GM23338 (cell line): ENCODE measurements around the gene TCF12. TPM values are rescaled to one million over a fixed set of nuclear protein-coding genes. Genes with fewer than 3 reads are reported as not detected.

Experiments
- ATAC-seq: fragments of 200-7000 bp; cut with Tn5 transposase; 3 replicates; pipeline ENCODE4 v1.9.1; 2020
- DNase-seq: peaks from one replicate; pipeline ENCODE4 v3.0.0-alpha.2; 2015; ENCODE audit warnings: low spot score
- H2AFZ ChIP-seq: fragments of 200-600 bp; sonication (generic); 2 replicates; pipeline ENCODE4 v1.8.0; 2016; ENCODE audit warnings: antibody characterized with exemption, mild to moderate bottlenecking, moderate library complexity
- H3F3A ChIP-seq: fragments of 200-600 bp; sonication (generic); replicated peaks from 2 replicates; pipeline ENCODE4 v1.8.0; 2017; ENCODE audit warnings: antibody characterized with exemption, mixed run types, low read depth
- H3K27ac ChIP-seq: fragments of 200-600 bp; sonication (generic); 2 replicates; pipeline ENCODE4 v1.6.1; 2016; ENCODE audit warnings: low read depth
- H3K27me3 ChIP-seq: fragments of 200-600 bp; sonication (generic); 2 replicates; pipeline ENCODE4 v1.8.0; 2016; ENCODE audit warnings: mild to moderate bottlenecking, mixed run types, moderate library complexity; ENCODE audit not compliant: insufficient read depth
- H3K36me3 ChIP-seq: fragments of 200-600 bp; sonication (generic); 2 replicates; pipeline ENCODE4 v1.8.0; 2016; ENCODE audit warnings: mild to moderate bottlenecking; ENCODE audit not compliant: insufficient read depth
- H3K4me1 ChIP-seq: fragments of 200-600 bp; sonication (generic); 2 replicates; pipeline ENCODE4 v1.8.0; 2016; ENCODE audit warnings: mild to moderate bottlenecking, moderate library complexity; ENCODE audit not compliant: insufficient read depth
- H3K4me2 ChIP-seq: fragments of 200-600 bp; sonication (generic); 2 replicates; pipeline ENCODE4 v1.7.1; 2017; ENCODE audit warnings: mixed run types
- H3K4me3 ChIP-seq: fragments of 200-600 bp; sonication (generic); 2 replicates; pipeline ENCODE4 v1.6.1; 2016; ENCODE audit warnings: mixed run types
- H3K79me2 ChIP-seq: fragments of 200-600 bp; sonication (generic); replicated peaks from 2 replicates; pipeline ENCODE4 v1.8.0; 2017; ENCODE audit warnings: mild to moderate bottlenecking; ENCODE audit not compliant: insufficient read depth
- H3K9me2 ChIP-seq: fragments of 200-600 bp; sonication (generic); 2 replicates; pipeline ENCODE4 v1.8.0; 2017; ENCODE audit not compliant: insufficient read depth
- H4K20me1 ChIP-seq: fragments of 200-600 bp; sonication (generic); replicated peaks from 2 replicates; pipeline ENCODE4 v1.8.0; 2017; ENCODE audit warnings: mild to moderate bottlenecking; ENCODE audit not compliant: insufficient read depth
- H3K27ac Mint-ChIP-seq: 2 replicates; pipeline ENCODE4 v1.8.0; 2020; ENCODE audit warnings: inconsistent platforms, mild to moderate bottlenecking, moderate library complexity, mixed read lengths
- H3K27me3 Mint-ChIP-seq: 3 replicates; pipeline ENCODE4 v1.8.0; 2022; ENCODE audit warnings: low read depth, mild to moderate bottlenecking, moderate library complexity, mixed read lengths, inconsistent platforms; ENCODE audit not compliant: insufficient read depth, poor library complexity
- H3K36me3 Mint-ChIP-seq: 3 replicates; pipeline ENCODE4 v1.8.0; 2021; ENCODE audit warnings: low read depth, mild to moderate bottlenecking, inconsistent platforms, moderate library complexity, mixed read lengths
- H3K4me1 Mint-ChIP-seq: 3 replicates; pipeline ENCODE4 v1.8.0; 2020; ENCODE audit warnings: mild to moderate bottlenecking, inconsistent platforms, mixed read lengths
- H3K4me3 Mint-ChIP-seq: 3 replicates; pipeline ENCODE4 v1.8.0; 2021; ENCODE audit warnings: moderate library complexity, mild to moderate bottlenecking, inconsistent platforms, mixed read lengths
- H3K9me3 Mint-ChIP-seq: 3 replicates; pipeline ENCODE4 v1.8.0; 2020; ENCODE audit warnings: moderate library complexity, mild to moderate bottlenecking, inconsistent platforms, mixed read lengths
- CREB1 ChIP-seq: fragments of 250-450 bp; sonication (Bioruptor Pico); IDR thresholded peaks from 2 replicates; pipeline ENCODE4 v1.5.0; 2020; ENCODE audit warnings: low read depth, mild to moderate bottlenecking, moderate library complexity
- EZH2 ChIP-seq: fragments of 200-600 bp; sonication (generic); IDR thresholded peaks from one replicate; pipeline ENCODE4 v1.8.0; 2017; ENCODE audit warnings: antibody characterized with exemption, mild to moderate bottlenecking, low read depth; ENCODE audit not compliant: unreplicated experiment
- EZH2phosphoT487 ChIP-seq: fragments of 200-600 bp; sonication (generic); IDR thresholded peaks from one replicate; pipeline ENCODE4 v1.8.1; 2018; ENCODE audit warnings: antibody characterized with exemption; ENCODE audit not compliant: unreplicated experiment
- NANOG ChIP-seq: IDR thresholded peaks from 2 replicates; pipeline ENCODE4 v1.6.1; 2016; ENCODE audit warnings: antibody characterized with exemption, borderline replicate concordance
- POLR2AphosphoS5 ChIP-seq: IDR thresholded peaks from 2 replicates; pipeline ENCODE4 v1.6.1; 2016; ENCODE audit warnings: antibody characterized with exemption, low read depth
- polyA plus RNA-seq: library from polyadenylated mRNA; unstranded; fragments of >200 nt; fragmentation: Nextera tagmentation; extraction: Ambion mirVana; gene quantifications from 2 replicates; pipeline ENCODE4 v1.2.1, GENCODE V29; 2016
- total RNA-seq: library from RNA; depleted of rRNA; stranded (reverse); fragments of >200 nt; shearing (Covaris generic); gene quantifications from 2 replicates; pipeline ENCODE4 v1.2.3, GENCODE V29; 2014
- TF ChIP-seq, protein P1 (sequence below): fragments of 250-450 bp; sonication (Bioruptor Pico); IDR thresholded peaks from 2 replicates; pipeline ENCODE4 v1.5.0; 2020; ENCODE audit warnings: mild to moderate bottlenecking, moderate library complexity
- TF ChIP-seq, protein P2 (sequence below): IDR thresholded peaks from 2 replicates; pipeline ENCODE4 v1.6.1; 2016; ENCODE audit warnings: antibody characterized with exemption

TCF12 gene
- total and polyA plus RNA-seq, 2 experiments from 2014 or later = 27.6 to 104 TPM

GRCh38 chr15:57297163-57297593 lies 378.7 kb downstream of the TCF12 start (continued):
- TF ChIP-seq, protein P1, sequence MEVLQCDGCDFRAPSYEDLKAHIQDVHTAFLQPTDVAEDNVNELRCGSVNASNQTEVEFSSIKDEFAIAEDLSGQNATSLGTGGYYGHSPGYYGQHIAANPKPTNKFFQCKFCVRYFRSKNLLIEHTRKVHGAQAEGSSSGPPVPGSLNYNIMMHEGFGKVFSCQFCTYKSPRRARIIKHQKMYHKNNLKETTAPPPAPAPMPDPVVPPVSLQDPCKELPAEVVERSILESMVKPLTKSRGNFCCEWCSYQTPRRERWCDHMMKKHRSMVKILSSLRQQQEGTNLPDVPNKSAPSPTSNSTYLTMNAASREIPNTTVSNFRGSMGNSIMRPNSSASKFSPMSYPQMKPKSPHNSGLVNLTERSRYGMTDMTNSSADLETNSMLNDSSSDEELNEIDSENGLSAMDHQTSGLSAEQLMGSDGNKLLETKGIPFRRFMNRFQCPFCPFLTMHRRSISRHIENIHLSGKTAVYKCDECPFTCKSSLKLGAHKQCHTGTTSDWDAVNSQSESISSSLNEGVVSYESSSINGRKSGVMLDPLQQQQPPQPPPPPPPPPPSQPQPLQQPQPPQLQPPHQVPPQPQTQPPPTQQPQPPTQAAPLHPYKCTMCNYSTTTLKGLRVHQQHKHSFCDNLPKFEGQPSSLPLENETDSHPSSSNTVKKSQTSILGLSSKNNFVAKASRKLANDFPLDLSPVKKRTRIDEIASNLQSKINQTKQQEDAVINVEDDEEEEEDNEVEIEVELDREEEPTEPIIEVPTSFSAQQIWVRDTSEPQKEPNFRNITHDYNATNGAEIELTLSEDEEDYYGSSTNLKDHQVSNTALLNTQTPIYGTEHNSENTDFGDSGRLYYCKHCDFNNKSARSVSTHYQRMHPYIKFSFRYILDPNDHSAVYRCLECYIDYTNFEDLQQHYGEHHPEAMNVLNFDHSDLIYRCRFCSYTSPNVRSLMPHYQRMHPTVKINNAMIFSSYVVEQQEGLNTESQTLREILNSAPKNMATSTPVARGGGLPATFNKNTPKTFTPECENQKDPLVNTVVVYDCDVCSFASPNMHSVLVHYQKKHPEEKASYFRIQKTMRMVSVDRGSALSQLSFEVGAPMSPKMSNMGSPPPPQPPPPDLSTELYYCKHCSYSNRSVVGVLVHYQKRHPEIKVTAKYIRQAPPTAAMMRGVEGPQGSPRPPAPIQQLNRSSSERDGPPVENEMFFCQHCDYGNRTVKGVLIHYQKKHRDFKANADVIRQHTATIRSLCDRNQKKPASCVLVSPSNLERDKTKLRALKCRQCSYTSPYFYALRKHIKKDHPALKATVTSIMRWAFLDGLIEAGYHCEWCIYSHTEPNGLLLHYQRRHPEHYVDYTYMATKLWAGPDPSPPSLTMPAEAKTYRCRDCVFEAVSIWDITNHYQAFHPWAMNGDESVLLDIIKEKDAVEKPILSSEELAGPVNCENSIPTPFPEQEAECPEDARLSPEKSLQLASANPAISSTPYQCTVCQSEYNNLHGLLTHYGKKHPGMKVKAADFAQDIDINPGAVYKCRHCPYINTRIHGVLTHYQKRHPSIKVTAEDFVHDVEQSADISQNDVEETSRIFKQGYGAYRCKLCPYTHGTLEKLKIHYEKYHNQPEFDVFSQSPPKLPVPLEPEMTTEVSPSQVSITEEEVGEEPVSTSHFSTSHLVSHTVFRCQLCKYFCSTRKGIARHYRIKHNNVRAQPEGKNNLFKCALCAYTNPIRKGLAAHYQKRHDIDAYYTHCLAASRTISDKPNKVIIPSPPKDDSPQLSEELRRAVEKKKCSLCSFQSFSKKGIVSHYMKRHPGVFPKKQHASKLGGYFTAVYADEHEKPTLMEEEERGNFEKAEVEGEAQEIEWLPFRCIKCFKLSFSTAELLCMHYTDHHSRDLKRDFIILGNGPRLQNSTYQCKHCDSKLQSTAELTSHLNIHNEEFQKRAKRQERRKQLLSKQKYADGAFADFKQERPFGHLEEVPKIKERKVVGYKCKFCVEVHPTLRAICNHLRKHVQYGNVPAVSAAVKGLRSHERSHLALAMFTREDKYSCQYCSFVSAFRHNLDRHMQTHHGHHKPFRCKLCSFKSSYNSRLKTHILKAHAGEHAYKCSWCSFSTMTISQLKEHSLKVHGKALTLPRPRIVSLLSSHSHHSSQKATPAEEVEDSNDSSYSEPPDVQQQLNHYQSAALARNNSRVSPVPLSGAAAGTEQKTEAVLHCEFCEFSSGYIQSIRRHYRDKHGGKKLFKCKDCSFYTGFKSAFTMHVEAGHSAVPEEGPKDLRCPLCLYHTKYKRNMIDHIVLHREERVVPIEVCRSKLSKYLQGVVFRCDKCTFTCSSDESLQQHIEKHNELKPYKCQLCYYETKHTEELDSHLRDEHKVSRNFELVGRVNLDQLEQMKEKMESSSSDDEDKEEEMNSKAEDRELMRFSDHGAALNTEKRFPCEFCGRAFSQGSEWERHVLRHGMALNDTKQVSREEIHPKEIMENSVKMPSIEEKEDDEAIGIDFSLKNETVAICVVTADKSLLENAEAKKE (CRISPR knock-in tag) = no peak
- TF ChIP-seq EZH2 = no peak
- TF ChIP-seq, protein P2, sequence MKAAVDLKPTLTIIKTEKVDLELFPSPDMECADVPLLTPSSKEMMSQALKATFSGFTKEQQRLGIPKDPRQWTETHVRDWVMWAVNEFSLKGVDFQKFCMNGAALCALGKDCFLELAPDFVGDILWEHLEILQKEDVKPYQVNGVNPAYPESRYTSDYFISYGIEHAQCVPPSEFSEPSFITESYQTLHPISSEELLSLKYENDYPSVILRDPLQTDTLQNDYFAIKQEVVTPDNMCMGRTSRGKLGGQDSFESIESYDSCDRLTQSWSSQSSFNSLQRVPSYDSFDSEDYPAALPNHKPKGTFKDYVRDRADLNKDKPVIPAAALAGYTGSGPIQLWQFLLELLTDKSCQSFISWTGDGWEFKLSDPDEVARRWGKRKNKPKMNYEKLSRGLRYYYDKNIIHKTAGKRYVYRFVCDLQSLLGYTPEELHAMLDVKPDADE = no peak

GRCh38 chr15:57297630-57298029 lies 379.2 kb downstream of the TCF12 start:
- Histone ChIP-seq H2AFZ (no peak overlapping the region), H3K79me2 (no peaks in the 10 kb centered on the region), H3K9me2 (peaks cover 5% of the 10 kb centered on the region; the same call in 1 of the 2 replicates), H3F3A (no peaks in the 10 kb centered on the region), H3K4me2 (no peak overlapping the region), H3K36me3 (no peaks in the 10 kb centered on the region), H4K20me1 (no peaks in the 10 kb centered on the region), H3K27ac (no peak overlapping the region), H3K4me1 (peaks cover 8% of the 10 kb centered on the region; the same call in 1 of the 2 replicates), H3K4me3 (no peak overlapping the region), H3K27me3 (no peaks in the 10 kb centered on the region)
- H3K4me3 Mint-ChIP-seq = no peak overlapping the region; the same call in 2 of the 3 replicates
- peaks cover 4% of the 10 kb centered on the region; the same call in 1 of the 3 replicates for H3K36me3 Mint-ChIP-seq
- DNase-seq = no peak
- no peaks in the 10 kb centered on the region; the same call in 2 of the 3 replicates for H3K9me3 Mint-ChIP-seq
- ATAC-seq = no peak
- H3K27me3 Mint-ChIP-seq = peaks cover 27% of the 10 kb centered on the region
- no peak overlapping the region; the same call in 1 of the 2 replicates for H3K27ac Mint-ChIP-seq
- peaks cover 22% of the 10 kb centered on the region for H3K4me1 Mint-ChIP-seq
- TF ChIP-seq EZH2 = no peak
- TF ChIP-seq EZH2phosphoT487 = no peak
- TF ChIP-seq, protein P2 = no peak
- no peak for TF ChIP-seq POLR2AphosphoS5
- no peak for TF ChIP-seq NANOG
- no peak for TF ChIP-seq CREB1 (CRISPR knock-in tag)
